Left lung (tissue), 10 donors: Measurements from ENCODE around the gene KCNC4. TPM values are rescaled to one million over a fixed set of nuclear protein-coding genes. Genes with fewer than 3 reads are reported as not detected.
A peak's percentile ranks its signal among the peaks of the same experiment; 100 is the strongest.

Experiments
- ATAC-seq: fragments of 200-7000 bp; cut with Tn5 transposase; one replicate; pipeline ENCODE4 v1.9.1; 2020; ENCODE audit warnings: moderate library complexity
- DNase-seq, 4 donors: peaks; one replicate each; pipeline ENCODE4 v3.0.0-alpha.2; 2013 to 2020
- H3K27ac ChIP-seq, 2 donors: fragments of 200-600 bp; sonication (generic) in 1 of 2; one replicate each; pipeline versions ENCODE4 v1.5.0 to v1.8.0; 2020 to 2021
- H3K27me3 ChIP-seq, 2 donors: fragments of 200-600 bp; sonication (generic) in 1 of 2; one replicate each; pipeline versions ENCODE4 v1.5.0 to v1.8.0; 2020 to 2021
- H3K36me3 ChIP-seq, 2 donors: fragments of 200-600 bp; sonication (generic) in 1 of 2; one replicate each; pipeline versions ENCODE4 v1.5.0 to v1.8.0; 2020 to 2021
- H3K4me1 ChIP-seq, 2 donors: fragments of 200-600 bp; one replicate each; pipeline ENCODE4 v1.8.0; 2021
- H3K4me3 ChIP-seq, 2 donors: fragments of 200-600 bp; sonication (generic) in 1 of 2; one replicate each; pipeline versions ENCODE4 v1.5.0 to v1.8.0; 2020 to 2021; ENCODE audit warnings: mild to moderate bottlenecking in 1 of 2
- H3K9me3 ChIP-seq, 2 donors: fragments of 200-600 bp; sonication (generic) in 1 of 2; one replicate each; pipeline versions ENCODE4 v1.5.0 to v1.8.0; 2020 to 2021
- CTCF ChIP-seq, 2 donors: fragments of 200-600 bp; sonication (generic) in 1 of 2; IDR thresholded peaks; one replicate each; pipeline versions ENCODE4 v1.5.0 to v1.8.0; 2021; ENCODE audit warnings: antibody characterized with exemption in 2 of 2
- intact Hi-C, 2 donors: fragments of 100-400 bp; cut with DNase I; formaldehyde crosslinking; loops; one replicate each; pipeline versions ENCODE4 v1.11.2 to v1.14.2; 2022
- polyA plus RNA-seq, 6 donors: library from polyadenylated mRNA; unstranded; fragments of 120-200 nt; gene quantifications; one replicate each; pipeline ENCODE4 v1.2.1, GENCODE V29; 2013; ENCODE audit not compliant: insufficient read length in 6 of 6
- total RNA-seq, 2 donors: library from RNA; stranded (reverse); fragmentation: NEBNext Ultra II Directional; extraction: Animal tissue kit (Norgen Biotek cat#: 25700); gene quantifications; one replicate each; pipeline ENCODE4 v1.2.1, GENCODE V29; 2021
- donor health status: DM: no; HTN: yes; CAD: no.
- donor health status: DM: no; HTN: no; CAD: no.

Gene KCNC4
- total and polyA plus RNA-seq, 8 donors, result 7.7 to 16.3 (median 9.7) TPM

GRCh38 chr1:110215621-110216515 lies 5.8 kb downstream of the KCNC4 start:
- no peak overlapping the region for H3K4me3 ChIP-seq
- no peaks in the 10 kb centered on the region for H3K36me3 ChIP-seq
- no peaks in the 10 kb centered on the region for H3K9me3 ChIP-seq
- no peak overlapping the region for H3K27ac ChIP-seq
- no peak for TF ChIP-seq CTCF (IDR thresholded peaks at IDR 0.05)
- peaks cover 8 to 31% of the 10 kb centered on the region in 2 donors for H3K4me1 ChIP-seq
- intact Hi-C loops, result no loop called here
- no peak for ATAC-seq
- no peak for DNase-seq
- peaks cover 10 to 26% of the 10 kb centered on the region in 2 donors for H3K27me3 ChIP-seq

- Histone ChIP-seq H3K9me3 (no peaks in the 10 kb centered on the region), H3K27ac (no peak overlapping the region), H3K4me3 (no peak overlapping the region), H3K36me3 (no peaks in the 10 kb centered on the region), H3K4me1 (peaks cover 0 to 20% of the 10 kb centered on the region in 2 donors), H3K27me3 (peaks cover 0 to 15% of the 10 kb centered on the region in 2 donors)
- intact Hi-C loops, result no loop called here
- DNase-seq (no peak), ATAC-seq (no peak)
- TF ChIP-seq CTCF (IDR thresholded peaks at IDR 0.05), result no peak
Observed at GRCh38 chr1:110216844-110217444, 6.8 kb downstream of the KCNC4 start.

- intact Hi-C loops, result no loop called here
- no peak overlapping the region for H3K4me3 ChIP-seq
- TF ChIP-seq CTCF (IDR thresholded peaks at IDR 0.05), result no peak
Observed at GRCh38 chr1:110218137-110218536, 8.0 kb downstream of the KCNC4 start.

GRCh38 chr1:110218739-110219138 lies 8.6 kb downstream of the KCNC4 start:
- H3K36me3 ChIP-seq, result peaks cover 0 to 10% of the 10 kb centered on the region in 2 donors
- intact Hi-C loops, result no loop called here
- H3K9me3 ChIP-seq, result no peaks in the 10 kb centered on the region
- H3K4me3 ChIP-seq, result no peak overlapping the region
- ATAC-seq (no peak), DNase-seq (no peak)
- no peak overlapping the region for H3K27ac ChIP-seq
- H3K4me1 ChIP-seq, result peaks cover 0 to 7% of the 10 kb centered on the region in 2 donors
- H3K27me3 ChIP-seq, result no peaks in the 10 kb centered on the region
- TF ChIP-seq CTCF (IDR thresholded peaks at IDR 0.05), result no peak

More at GRCh38 chr1:110218137-110218536, 8.0 kb downstream of the KCNC4 start:
- Histone ChIP-seq H3K4me1 (peaks cover 0 to 13% of the 10 kb centered on the region in 2 donors), H3K36me3 (peaks cover 0 to 4% of the 10 kb centered on the region in 2 donors), H3K27me3 (peaks cover 0 to 3% of the 10 kb centered on the region in 2 donors), H3K9me3 (no peaks in the 10 kb centered on the region), H3K27ac (no peak overlapping the region)
- no peak for ATAC-seq
- no peak for DNase-seq

- ATAC-seq (no peak), DNase-seq (peak in 1 of 4 donors; percentile 34)
- intact Hi-C loops, result no loop called here
- H3K27ac ChIP-seq, result no peak overlapping the region
- TF ChIP-seq CTCF (IDR thresholded peaks at IDR 0.05), result no peak
- no peaks in the 10 kb centered on the region for H3K27me3 ChIP-seq
- no peaks in the 10 kb centered on the region for H3K9me3 ChIP-seq
- H3K4me3 ChIP-seq, result no peak overlapping the region
- no peaks in the 10 kb centered on the region for H3K4me1 ChIP-seq
- H3K36me3 ChIP-seq, result peaks cover 0 to 15% of the 10 kb centered on the region in 2 donors
Observed at GRCh38 chr1:110220324-110220723, 10.2 kb downstream of the KCNC4 start.
